ENCODE results near the gene CDC25C.
"Not testable (repeated sequence)": the region's sequence is repeated elsewhere in the genome, so short reads cannot be mapped to it uniquely, and the experiment has no call there.

The CDC25C gene

DNA sequence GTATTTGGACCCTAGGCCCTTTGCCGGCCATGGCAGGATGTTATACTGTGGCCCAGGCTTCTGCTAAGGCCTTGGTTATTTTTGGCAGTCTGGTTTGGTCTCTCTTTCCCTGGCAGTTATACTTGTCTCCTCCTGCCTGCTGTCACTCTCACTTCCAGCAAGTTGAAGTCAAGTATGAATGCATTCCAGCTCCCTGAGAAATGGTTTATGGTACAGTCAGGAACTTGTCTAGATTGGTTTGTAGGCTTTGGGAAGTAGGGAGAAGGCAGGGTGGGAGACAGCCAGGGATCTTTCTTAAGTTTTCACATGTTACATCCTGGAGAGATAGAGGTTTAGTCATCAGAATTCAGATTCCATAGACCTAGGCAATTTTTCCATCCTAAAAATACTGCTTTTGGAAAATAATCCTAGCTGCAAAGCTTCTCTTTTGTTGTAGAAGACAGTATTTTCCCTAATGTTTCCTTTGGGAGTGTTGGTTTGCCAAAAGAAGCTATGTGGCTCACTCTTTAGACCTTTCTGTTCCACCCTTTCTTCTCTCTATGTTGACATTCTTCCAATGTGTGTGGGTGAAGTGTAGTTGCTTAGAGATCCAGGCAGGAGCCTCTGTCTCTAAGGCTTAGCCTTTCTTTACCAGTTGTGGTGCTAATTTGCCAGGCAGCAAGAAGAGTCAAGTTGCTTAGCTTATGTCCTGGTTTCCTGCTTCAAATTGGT, 18.4 kb upstream of the CDC25C start:
- no peak for DNase-seq (ENCODE audit: low read depth in 3 of 3, low spot score in 1 of 3)

DNA sequence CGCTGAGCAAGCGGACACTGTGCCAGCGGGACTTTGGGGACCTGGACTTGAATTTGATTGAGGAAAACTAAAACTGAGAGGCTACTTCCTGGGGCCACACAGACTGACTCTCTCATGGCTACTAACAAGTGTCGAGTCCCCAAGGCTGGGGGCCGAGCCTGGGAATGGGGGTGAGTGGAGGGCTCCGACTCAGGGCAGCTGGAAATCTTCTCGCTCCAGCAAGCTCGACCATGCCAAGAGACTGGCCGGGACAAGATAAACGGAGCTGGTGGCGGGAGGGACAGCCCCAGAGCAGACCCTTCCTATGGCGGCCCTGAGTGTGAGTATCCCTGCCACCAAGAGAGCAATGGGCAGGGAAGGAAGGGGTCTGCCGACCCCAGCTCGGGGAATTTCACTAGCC, 15.3 kb upstream of the CDC25C start:
- no peak for DNase-seq (ENCODE audit: low read depth in 3 of 3, low spot score in 1 of 3)

DNA sequence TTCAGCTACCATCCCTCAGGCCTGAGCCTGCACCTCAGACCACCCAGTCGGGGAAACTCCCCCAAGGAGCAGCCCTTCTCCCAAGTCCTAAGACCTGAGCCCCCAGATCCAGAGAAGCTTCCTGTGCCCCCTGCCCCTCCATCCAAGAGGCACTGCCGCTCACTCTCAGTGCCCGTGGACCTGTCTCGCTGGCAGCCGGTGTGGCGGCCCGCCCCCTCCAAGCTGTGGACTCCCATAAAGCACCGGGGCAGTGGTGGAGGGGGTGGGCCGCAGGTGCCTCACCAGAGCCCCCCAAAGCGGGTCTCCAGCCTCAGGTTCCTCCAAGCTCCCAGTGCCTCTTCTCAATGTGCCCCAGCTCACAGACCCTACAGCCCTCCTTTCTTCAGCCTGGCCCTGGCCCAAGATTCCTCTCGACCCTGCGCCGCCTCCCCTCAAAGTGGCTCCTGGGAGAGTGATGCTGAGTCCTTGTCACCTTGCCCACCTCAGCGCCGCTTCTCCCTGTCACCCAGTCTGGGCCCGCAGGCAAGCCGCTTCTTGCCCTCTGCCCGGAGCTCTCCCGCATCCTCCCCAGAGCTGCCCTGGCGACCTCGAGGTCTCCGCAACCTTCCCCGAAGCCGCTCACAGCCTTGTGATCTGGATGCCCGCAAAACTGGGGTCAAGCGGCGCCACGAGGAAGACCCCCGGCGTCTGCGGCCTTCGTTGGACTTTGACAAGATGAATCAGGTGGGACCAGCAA, 13.5 kb upstream of the CDC25C start:
- DNase-seq (ENCODE audit: low read depth in 3 of 3, low spot score in 1 of 3) = no peak

DNA sequence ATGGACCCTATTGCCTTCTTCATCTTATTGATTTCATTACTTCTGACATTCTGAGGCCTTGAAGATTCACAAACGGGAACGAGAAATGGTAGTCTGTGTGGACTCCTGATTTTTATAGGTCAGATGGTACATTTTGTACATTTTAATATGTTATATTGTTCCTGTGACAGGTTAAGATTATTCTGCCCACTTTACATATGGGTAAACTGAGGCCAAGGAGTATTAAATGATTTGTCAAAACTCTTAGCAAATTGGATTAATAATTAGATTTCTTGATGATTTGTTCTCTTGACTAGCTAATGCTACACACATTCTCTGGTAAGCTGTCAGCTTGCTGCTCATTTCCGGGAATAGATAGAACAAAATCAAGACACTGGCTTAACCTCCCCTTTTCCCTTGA, 8.4 kb upstream of the CDC25C start:
- no peak for DNase-seq (ENCODE audit: low read depth in 3 of 3, low spot score in 1 of 3)

DNA sequence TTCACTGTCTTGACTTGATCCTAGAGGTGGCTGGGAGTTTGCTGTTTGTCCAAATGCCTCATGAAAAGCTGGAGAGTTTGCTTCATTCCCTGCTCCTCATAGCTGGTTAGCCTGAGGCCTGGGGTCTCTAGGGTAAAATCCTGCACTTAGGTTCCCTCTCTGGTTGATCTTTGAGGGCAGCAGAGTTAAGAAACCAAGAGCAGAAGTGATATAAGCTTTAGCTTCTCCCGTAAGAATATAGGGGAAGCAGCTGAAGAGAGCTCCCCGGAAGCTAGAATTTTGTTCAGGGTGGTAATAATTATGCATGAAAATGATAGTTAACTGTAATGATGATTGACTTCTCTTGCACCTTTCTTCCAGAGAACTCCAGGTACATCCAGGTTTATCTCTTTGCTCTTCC, 7.9 kb upstream of the CDC25C start:
- DNase-seq (ENCODE audit: low read depth in 3 of 3, low spot score in 1 of 3) = no peak

DNA sequence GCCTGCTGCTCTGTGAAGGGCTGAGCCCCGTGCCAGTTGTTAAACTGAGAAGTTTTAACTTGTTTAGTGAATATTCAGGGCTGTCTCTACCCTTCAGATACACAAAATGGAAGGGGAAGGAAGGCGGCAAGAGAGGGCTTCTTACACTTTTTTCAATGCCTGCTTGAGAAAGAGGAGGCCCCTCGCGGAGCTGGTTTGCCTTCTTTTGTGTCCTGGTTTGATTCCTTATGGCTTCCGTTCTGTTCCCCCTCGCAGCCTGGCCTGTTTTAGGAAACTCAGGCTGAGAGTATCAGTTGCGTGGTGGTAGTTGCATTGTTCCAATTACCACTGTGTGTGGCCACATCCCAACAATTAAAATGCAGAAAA, 7.5 kb upstream of the CDC25C start:
- DNase-seq (ENCODE audit: low read depth in 3 of 3, low spot score in 1 of 3) = no peak

DNA sequence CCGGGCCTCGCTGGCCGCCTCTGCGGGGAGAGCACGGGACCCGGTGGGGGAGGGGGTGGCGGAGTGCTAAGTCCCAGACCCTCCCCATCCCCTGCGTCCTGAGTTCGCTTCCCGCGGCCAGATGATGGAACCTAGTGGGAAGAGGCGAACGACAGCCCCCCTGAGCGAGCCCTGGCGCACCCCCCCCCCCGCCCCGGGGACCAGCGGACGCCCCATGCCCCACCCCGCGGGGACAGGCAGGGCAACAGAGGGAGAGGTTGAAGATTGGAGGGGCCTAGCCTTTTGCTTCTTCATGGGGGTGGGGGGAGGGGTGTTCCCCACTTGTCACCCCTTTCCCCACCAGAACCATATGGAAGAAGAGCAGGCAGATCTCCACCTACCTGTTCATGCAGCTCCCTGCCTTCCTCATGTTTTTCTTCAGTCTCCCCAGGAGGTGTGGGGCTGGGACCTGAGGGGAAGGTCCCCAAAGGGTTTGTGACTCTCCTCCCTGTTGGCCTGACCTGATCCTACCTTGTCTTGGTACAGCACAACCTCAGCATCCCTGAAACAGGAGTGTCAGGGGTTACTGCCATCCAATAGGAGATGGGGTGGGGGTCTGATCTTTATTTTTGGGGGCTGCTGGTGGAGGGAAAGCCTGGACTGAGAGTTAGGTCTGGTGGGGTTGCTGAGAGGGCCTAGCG, 6.9 kb upstream of the CDC25C start:
- no peak for DNase-seq (ENCODE audit: low read depth in 3 of 3, low spot score in 1 of 3)

DNA sequence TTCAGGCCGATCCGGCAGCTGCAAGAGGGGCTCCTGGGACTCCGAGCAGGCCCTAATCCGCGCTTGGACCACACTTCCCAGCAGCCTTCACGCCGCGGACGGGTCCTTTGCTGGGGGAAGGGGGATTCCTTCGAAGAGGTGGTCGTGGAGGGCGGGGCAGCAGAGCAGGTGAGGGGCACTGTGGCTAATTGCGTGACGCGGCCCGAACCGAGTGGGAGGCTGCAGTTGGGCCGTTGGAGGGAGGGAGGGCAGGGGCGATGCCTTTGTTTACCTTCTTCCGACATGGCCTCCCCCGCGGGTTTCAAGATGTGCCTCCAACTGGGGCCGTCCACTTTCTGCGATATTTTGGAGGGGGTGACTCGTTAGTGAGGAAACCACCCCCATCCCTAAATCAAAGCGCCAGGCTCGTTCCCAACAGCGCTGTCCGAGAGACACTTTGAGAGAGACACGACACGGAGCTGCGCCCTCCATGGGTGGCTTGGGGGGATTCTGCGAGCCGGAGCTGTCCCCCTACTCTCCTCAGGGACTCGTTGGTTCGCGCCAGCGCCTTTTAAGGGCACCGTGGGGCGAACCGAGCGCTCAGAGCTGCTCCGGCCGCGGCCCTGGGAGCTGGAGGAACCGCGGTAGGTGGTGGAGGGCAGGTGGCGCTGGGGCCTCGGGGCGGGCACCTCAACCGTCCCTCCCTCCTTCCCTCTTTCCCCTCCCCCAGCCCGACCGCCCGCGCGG, 6.2 kb upstream of the CDC25C start, which contains the start of gene FAM53C:
FAM53C (plus strand) TSS at position 582 of the 726 bp plus-strand sequence. CDS start 3,070 bp downstream, outside the sequence.
- peak; percentile 80 to 90 (median 86) for DNase-seq (ENCODE audit: low read depth in 3 of 3, low spot score in 1 of 3)

DNA sequence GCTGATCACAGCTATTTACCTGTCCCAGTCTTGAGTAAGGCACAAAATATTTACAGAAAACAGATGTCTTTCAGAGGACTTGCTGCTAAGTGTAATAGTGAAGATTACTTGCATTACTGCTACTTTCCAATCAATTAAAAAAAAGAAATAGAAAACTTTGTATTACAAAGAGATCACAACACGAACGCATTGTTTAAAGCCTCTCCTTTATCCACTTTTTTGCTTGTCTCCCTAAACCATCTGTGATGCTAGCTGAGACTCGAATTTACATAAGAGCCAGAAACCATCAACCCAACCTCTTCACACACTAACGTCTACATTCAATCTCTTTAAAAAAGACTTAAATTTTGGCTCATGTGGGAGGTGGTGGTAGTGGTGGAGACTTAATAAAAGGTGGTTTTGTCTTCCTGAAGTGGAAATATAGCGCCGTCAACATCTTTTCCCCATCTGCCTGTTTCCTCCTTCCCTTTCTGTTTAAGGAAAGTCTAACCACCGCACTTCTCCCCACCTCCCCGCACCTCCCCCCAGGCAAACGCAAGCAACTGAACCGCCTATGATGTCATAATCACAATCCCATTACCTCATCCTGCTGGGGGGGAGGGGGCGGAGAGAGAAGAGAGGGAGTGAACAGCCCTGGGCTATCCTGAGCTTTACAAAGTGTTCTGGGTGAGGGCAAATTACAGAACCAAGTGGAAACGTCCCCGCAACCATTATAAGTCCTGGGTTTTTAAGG, 5.5 kb upstream of the CDC25C start:
- DNase-seq (ENCODE audit: low read depth in 3 of 3, low spot score in 1 of 3) = peak in 1 of 3 donors; percentile 27

DNA sequence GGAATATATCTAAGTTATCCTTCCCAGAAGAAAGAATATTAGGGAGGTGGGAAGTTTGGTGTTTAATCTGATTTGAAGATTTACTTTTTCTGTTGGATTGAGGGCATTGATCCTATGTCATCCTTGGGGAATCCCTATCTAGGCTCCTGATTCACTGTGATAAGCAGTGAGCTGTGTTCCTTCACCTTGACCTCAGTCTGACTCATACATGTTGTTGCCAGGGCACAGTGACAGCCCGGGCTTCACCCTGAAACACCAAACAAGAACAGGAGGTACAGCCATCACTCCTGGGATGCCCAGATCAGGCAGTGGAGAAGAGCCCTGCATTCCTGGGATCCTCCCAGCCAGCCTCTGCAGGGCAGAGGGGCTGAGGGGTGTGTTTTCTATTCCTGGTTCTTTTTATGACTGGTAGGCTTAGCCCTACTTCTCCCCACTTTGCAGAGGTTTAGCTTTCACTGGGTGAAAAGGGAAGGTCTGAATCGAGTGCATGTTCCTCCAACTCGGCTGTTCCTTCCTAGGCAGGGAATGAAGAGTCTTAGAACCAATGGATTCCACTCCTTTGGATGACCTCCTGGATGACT, 3.4 kb upstream of the CDC25C start:
- DNase-seq (ENCODE audit: low read depth in 3 of 3, low spot score in 1 of 3) = no peak

DNA sequence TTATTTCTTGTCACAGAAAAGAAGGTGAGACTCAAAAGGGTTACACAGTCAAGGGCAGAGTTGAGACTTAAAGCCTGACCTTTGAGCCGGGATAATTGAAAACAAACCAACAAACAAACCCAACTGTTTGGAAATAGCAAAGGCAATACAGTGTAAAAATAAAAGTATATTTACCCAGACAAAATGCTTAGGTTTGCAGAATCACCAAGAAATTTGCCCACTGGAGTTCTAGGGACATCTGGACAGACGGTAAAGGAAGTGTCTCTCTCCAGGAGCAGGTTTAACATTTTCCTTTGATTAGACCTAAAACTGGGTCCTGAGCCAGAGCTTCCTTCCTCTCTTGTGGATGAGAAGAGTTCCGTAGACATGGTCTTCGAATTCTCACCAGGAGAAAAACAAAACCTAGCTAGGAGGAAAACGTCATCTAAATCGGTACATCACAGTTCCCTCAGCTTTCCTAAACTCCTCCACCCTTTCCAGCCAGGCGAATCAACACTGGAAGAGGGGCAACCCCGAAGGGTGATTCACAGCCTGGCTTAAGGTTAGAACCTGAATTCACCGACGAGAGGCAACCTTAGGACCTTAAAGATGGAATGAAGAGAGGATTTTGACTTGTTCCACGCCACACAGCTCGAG, 673 bp downstream of the CDC25C start:
- DNase-seq (ENCODE audit: low read depth in 3 of 3, low spot score in 1 of 3) = no peak

DNA sequence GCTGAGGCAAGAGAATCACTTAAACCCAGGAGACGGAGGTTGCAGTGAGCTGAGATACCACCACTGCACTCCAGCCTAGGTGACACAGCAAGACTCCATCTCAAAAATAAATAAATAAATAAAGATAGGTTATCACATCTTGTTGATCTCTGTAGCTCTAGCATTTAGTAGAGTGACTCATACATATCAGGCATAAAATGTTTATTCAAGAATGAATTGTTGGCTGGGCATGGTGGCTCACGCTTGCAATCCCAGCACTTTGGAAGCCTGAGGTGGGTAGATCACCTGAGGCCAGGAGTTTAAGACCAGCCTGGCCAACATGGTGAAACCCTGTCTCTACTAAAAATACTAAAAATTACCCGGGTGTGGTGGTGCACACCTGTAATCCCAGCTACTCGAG, 13.4 kb downstream of the CDC25C start:
- not testable (repeated sequence) for DNase-seq (ENCODE audit: low read depth in 3 of 3, low spot score in 1 of 3)

DNA sequence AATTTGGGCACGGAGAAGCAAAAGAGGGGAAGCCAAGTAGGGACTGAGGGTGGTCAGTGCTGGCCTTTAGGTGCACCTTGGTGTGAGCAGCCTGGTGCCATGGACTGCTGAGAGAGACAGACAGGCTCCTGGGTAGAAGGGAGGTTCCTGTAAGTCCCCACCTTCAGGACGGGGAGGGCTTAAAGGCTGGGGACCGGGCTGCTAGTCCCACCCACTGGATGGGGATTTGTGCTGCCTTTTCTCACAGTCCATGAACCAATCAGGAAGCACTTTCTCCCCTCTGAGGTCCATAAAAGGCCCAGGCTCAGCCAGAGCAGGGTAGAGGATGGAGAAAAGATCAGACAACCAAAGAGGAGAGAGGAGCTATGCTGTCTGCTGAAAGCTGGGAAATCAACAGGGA, 15.2 kb downstream of the CDC25C start:
- DNase-seq (ENCODE audit: low read depth in 3 of 3, low spot score in 1 of 3) = no peak

DNA sequence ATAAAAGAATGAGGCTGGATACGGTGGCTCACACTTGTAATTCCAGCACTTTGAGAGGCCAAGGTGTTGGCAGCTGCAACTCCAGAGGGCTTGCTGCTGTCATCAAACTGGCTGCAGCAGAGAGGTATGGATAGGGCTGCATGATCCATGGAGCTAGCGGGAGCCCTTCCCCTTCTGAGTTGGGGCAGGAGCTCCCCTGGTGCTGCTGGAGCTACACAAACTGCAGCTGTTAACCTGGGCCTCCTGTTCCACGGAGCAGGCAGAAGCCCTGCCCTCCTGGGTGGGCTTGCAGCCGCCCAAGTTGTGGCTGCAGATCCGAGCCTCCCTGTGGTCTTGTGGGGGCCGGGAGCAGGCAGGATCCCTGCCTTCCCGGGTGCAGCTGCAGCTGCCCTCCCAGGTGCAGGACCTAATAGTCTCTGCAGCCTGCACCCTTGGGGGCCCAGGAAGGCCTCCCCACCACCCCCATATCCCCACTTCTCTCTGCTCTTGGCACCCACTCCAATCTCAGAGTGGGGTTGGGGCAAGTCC, 15.8 kb downstream of the CDC25C start:
- no peak for DNase-seq (ENCODE audit: low read depth in 3 of 3, low spot score in 1 of 3)

DNA sequence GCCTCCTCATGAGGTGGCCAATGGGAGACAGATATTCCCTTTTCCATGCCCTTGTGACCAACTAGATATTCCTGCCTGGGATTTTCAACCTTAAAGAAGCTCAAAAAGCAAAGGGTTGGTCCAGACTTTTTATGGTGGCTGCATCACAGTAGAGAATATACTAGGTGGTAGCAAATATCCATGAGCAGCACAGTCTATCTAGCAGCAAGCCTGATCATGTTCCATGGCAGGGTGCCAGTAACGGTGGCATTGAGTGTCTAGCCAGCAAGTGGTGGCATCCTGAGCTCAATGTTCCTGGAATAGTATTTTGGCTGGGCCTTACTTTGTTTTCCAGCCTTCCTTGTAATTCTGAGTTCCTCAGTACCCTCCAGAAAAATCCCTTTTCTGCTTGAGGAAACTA, 25.8 kb downstream of the CDC25C start:
- DNase-seq (ENCODE audit: low read depth in 3 of 3, low spot score in 1 of 3) = no peak

DNA sequence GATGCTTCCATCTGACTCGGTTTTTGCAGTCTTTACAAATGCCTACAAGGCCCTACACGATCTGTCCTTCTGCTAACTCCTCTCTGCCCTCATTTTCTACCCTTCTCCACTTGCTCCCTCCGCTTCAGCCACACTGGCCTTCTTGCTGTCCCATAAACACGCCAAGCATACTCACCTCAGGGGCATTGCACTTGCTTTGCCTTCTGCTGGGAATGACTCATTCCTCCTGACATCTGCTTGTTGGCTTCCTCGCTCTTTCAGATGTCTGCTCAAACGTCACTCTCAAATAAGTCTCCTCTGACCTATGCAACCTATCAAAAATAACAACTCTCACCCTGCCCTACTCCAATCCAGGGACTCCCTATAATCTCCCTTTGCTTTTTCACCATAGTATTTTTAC, 28.2 kb downstream of the CDC25C start:
- DNase-seq (ENCODE audit: low read depth in 3 of 3, low spot score in 1 of 3) = no peak

DNA sequence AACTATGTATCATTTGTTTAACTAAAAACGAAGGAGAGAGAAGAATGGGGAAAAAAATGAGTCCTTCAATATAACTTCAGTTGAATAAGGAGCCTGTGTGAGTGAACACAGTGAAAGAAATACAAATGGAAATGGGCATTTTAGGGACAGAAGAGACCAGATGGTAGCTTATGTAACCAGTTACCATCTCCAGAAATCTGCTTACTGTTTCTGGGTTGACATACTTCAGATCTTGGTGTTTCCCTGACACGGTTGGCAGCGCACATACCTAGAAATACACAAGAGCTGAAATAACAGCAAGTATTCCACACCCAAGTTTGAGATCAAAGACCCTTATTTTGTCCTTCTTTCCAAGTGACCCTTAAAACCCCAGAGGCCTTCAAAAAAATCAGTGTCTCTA, 42.3 kb downstream of the CDC25C start:
- DNase-seq (ENCODE audit: low read depth in 3 of 3, low spot score in 1 of 3) = no peak

DNA sequence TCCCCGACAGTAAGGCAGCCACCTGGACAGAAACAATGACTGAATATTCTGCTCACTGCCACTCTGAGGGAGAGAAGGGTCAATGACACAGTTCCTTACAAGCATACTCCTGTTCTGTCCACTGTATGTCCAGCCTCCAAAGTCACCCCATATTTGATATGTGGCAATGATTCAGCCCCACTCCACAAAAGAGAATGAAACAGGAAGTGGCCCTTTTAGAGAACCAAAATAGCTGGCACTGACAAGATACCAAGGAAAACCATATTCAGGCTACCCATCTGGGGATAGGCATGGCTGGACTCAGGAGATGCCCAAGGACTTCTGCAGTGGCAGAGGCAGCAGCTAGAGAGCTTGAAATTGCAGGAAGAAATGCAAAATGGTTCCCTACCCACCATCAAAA, 44.4 kb downstream of the CDC25C start:
- no peak for DNase-seq (ENCODE audit: low read depth in 3 of 3, low spot score in 1 of 3)

DNA sequence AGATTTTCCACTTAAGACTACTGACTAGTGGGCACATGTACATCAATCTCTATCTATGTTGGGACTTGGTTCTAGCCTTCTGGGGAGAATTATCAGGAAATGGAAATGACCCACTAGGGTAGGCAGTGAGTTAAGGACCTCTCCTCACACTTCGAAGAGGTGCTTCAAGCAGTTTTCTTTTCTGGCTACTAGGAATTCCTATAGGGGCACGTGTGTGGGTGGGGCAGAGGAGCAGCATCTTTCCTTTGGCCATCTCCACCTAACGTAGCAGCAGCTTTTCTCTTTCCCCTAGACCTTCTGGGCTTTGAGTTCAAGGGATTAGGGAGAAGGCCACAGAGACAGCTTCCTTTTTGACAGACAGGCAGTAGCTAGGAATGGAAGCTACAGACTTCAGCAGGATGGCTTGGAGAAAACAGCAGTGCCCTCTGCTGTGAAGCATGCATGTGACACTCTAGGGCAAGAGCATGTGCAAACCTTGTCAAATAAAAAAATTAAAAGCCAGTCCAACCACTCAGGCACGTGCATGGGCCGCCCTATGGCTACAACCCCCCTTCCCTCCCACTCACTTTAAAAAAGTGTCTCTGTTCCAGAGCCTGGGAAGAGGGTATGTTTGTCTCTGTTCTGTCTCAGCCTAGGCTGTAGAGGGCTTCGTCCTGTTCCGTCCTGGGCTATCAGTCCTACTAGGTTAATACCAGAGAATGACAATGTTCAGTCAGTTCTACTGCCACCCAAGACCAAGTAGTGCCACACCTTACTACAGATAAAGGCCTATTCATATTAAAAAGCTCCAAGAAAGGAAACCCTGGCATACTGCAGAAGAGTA, 48.5 kb downstream of the CDC25C start:
- no peak for DNase-seq (ENCODE audit: low read depth in 3 of 3, low spot score in 1 of 3)
